Neural progenitor cell (in vitro differentiated cells): ENCODE results near the gene FIGLA. TPM values are rescaled to one million over a fixed set of nuclear protein-coding genes. Genes with fewer than 3 reads are reported as not detected.

ENCODE experiments used
- DNase-seq: peaks from one replicate; pipeline ENCODE4 v3.0.0-alpha.2; 2016; ENCODE audit warnings: low spot score
- H2AFZ ChIP-seq: fragments of 200-600 bp; sonication (generic); replicated peaks from 2 replicates; pipeline ENCODE4 v1.6.1; 2016; ENCODE audit warnings: antibody characterized with exemption
- H3F3A ChIP-seq: fragments of 200-600 bp; sonication (generic); 2 replicates; pipeline ENCODE4 v1.6.1; 2016; ENCODE audit warnings: antibody characterized with exemption, low read depth
- H3K27ac ChIP-seq: fragments of 200-600 bp; sonication (generic); 2 replicates; pipeline ENCODE4 v1.5.1; 2016; ENCODE audit warnings: mild to moderate bottlenecking
- H3K27me3 ChIP-seq: fragments of 200-600 bp; sonication (generic); 2 replicates; pipeline ENCODE4 v1.6.1; 2016; ENCODE audit warnings: mild to moderate bottlenecking, moderate library complexity
- H3K36me3 ChIP-seq: fragments of 200-600 bp; sonication (generic); 2 replicates; pipeline ENCODE4 v1.5.1; 2016
- H3K4me1 ChIP-seq: fragments of 200-600 bp; sonication (generic); 2 replicates; pipeline ENCODE4 v1.6.1; 2016; ENCODE audit warnings: mixed run types
- H3K4me2 ChIP-seq: fragments of 200-600 bp; sonication (generic); 2 replicates; pipeline ENCODE4 v1.6.1; 2016
- H3K4me3 ChIP-seq: fragments of 200-600 bp; sonication (generic); 2 replicates; pipeline ENCODE4 v1.5.1; 2016
- H3K79me2 ChIP-seq: fragments of 200-600 bp; sonication (generic); 2 replicates; pipeline ENCODE4 v1.6.1; 2016; ENCODE audit warnings: low read depth
- H3K9ac ChIP-seq: fragments of 200-600 bp; sonication (generic); 2 replicates; pipeline ENCODE4 v1.6.1; 2016
- H3K9me3 ChIP-seq: fragments of 200-600 bp; sonication (generic); 2 replicates; pipeline ENCODE4 v1.5.1; 2016; ENCODE audit warnings: low read depth
- H4K20me1 ChIP-seq: fragments of 200-600 bp; sonication (generic); 2 replicates; pipeline ENCODE4 v1.6.1; 2016; ENCODE audit warnings: low read depth
- H3K27ac Mint-ChIP-seq: 3 replicates; pipeline ENCODE4 v1.8.0; 2021; ENCODE audit warnings: mixed read lengths
- H3K27me3 Mint-ChIP-seq: 2 replicates; pipeline ENCODE4 v1.8.0; 2022; ENCODE audit warnings: low read depth, mild to moderate bottlenecking, inconsistent platforms, moderate library complexity, mixed read lengths; ENCODE audit not compliant: insufficient read depth
- H3K36me3 Mint-ChIP-seq: 3 replicates; pipeline ENCODE4 v1.8.0; 2021; ENCODE audit warnings: mixed read lengths
- H3K4me1 Mint-ChIP-seq: 3 replicates; pipeline ENCODE4 v1.8.0; 2021; ENCODE audit warnings: mixed read lengths
- H3K4me3 Mint-ChIP-seq: 3 replicates; pipeline ENCODE4 v1.8.0; 2021; ENCODE audit warnings: mild to moderate bottlenecking, moderate library complexity, mixed read lengths
- H3K9me3 Mint-ChIP-seq: 3 replicates; pipeline ENCODE4 v1.8.0; 2020; ENCODE audit warnings: mixed read lengths
- EZH2 ChIP-seq: fragments of 200-600 bp; sonication (generic); IDR thresholded peaks from 2 replicates; pipeline ENCODE4 v1.6.1; 2017; ENCODE audit warnings: antibody characterized with exemption, mild to moderate bottlenecking, moderate library complexity
- EZH2phosphoT487 ChIP-seq: fragments of 200-600 bp; sonication (generic); IDR thresholded peaks from 2 replicates; pipeline ENCODE4 v1.6.1; 2017; ENCODE audit warnings: antibody characterized with exemption
- total RNA-seq: library from RNA; depleted of rRNA; stranded (reverse); fragments of >200 nt; gene quantifications from 2 replicates; pipeline ENCODE4 v1.2.3, GENCODE V29; 2015; ENCODE audit warnings: low replicate concordance
- TF ChIP-seq, protein P1 (sequence below): fragments of 200-600 bp; sonication (generic); IDR thresholded peaks from 2 replicates; pipeline ENCODE4 v1.5.1; 2017; ENCODE audit warnings: antibody characterized with exemption, mild to moderate bottlenecking

Gene FIGLA
- total RNA-seq, 1 donor from 2014 or later, result not detected

DNA sequence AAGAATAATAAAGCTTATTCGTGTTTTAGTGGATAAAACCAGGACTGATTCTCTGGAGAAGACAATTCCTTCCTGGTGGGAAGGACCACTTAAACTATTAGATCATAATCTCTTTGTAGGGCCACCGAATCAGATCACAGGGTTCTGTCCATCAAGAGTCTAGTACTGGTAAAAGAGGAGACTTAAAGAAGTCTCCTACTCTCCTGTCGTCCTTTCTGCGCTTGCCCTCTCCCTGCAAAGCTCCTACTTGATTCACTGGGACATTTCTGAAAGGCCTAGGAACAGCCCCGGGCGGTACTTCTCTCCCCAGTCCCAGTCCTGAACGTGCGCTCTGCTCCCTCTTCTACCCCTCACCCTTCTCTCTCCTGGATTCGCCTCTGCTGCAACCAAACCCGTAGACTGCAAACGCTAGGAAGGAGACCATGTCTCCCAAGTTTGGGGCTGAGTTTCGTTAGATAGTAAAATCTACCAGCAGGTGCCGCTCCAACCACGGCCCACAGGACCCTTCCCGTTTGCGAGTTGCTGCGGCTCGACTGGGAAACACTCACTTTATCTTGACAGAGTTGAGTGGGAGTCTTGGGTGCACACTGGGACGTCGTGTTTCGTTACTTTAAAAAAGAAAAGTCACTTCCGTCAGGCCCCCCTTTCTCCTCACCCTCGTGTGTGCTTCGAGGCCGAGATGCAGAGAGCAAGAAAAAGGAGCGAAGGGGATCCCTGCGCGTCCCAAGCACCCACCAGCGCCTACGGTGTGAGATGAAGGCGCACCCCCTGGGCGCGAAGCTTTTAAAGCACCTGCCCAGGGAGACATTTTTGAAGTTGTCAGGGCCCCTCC, 923 bp downstream of the FIGLA start:
- H3K9me3 Mint-ChIP-seq, result peaks cover 2% of the 10 kb centered on the region
- peak overlapping the region; percentile 51 for H2AFZ ChIP-seq
- no peak overlapping the region for H3K27ac ChIP-seq
- no peaks in the 10 kb centered on the region for H3K79me2 ChIP-seq
- no peaks in the 10 kb centered on the region for H3F3A ChIP-seq
- peaks cover 51% of the 10 kb centered on the region for H3K27me3 Mint-ChIP-seq
- DNase-seq, result peak; percentile 89
- peak overlapping the region; percentile 78 for H3K4me2 ChIP-seq
- peak overlapping the region; percentile 45 for H3K4me3 ChIP-seq
- peaks cover 92% of the 10 kb centered on the region for H3K27me3 ChIP-seq
- H3K9me3 ChIP-seq, result no peaks in the 10 kb centered on the region
- peak overlapping the region; percentile 85 for H3K4me3 Mint-ChIP-seq
- TF ChIP-seq, protein P1, sequence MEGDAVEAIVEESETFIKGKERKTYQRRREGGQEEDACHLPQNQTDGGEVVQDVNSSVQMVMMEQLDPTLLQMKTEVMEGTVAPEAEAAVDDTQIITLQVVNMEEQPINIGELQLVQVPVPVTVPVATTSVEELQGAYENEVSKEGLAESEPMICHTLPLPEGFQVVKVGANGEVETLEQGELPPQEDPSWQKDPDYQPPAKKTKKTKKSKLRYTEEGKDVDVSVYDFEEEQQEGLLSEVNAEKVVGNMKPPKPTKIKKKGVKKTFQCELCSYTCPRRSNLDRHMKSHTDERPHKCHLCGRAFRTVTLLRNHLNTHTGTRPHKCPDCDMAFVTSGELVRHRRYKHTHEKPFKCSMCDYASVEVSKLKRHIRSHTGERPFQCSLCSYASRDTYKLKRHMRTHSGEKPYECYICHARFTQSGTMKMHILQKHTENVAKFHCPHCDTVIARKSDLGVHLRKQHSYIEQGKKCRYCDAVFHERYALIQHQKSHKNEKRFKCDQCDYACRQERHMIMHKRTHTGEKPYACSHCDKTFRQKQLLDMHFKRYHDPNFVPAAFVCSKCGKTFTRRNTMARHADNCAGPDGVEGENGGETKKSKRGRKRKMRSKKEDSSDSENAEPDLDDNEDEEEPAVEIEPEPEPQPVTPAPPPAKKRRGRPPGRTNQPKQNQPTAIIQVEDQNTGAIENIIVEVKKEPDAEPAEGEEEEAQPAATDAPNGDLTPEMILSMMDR, result peak; percentile 83
- no peak for TF ChIP-seq EZH2phosphoT487
- TF ChIP-seq EZH2, result no peak
- peaks cover 4% of the 10 kb centered on the region for H3K4me1 ChIP-seq
- H4K20me1 ChIP-seq, result peaks cover 12% of the 10 kb centered on the region
- H3K9ac ChIP-seq, result no peak overlapping the region
- no peak overlapping the region for H3K27ac Mint-ChIP-seq
- H3K36me3 Mint-ChIP-seq, result no peaks in the 10 kb centered on the region
- no peaks in the 10 kb centered on the region for H3K36me3 ChIP-seq
- peaks cover 10% of the 10 kb centered on the region for H3K4me1 Mint-ChIP-seq

DNA sequence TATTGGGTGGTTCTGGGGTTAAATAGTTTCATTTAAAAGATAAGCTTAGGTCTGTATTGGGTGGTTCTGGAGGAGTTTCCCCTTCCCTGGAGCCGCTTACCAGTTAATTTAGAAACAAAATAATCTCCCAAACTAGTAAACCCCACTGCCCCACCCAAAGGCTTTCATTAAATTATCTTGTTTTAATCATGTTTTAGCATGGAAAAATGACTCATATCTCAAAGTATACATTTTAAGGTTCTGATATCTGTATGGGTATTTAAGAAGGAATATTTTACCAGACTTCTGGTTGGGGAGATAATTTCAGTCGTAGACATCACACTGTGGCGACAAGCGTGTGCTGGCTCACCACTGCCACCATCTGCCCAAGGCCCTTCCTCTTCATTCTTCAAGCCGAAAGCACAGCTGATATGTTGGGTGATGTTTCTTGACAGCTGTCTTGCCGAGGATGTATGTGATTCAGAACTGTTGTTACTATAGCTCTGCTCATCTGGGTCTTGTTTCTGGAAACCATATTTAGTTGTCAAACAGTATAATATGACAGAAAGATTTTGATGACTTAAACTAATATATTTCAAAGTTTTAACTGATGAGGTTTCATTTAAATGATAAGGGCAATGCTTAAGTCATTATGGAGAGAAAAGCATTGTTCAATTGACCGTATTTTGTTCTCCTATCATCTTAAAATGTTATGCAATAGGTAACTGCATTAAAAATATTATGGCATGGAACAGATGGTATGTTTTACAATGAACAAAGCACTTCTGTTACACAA, 5.1 kb downstream of the FIGLA start:
- H3K27me3 Mint-ChIP-seq, result peaks cover 36% of the 10 kb centered on the region
- Histone ChIP-seq H3K4me3 (no peak overlapping the region), H4K20me1 (peaks cover 5% of the 10 kb centered on the region), H3K27ac (no peak overlapping the region), H3K9ac (no peak overlapping the region), H3K4me2 (no peak overlapping the region), H3K27me3 (peaks cover 50% of the 10 kb centered on the region), H3K36me3 (no peaks in the 10 kb centered on the region), H3F3A (no peaks in the 10 kb centered on the region), H3K79me2 (no peaks in the 10 kb centered on the region), H3K4me1 (peaks cover 4% of the 10 kb centered on the region), H2AFZ (no peak overlapping the region), H3K9me3 (no peaks in the 10 kb centered on the region)
- TF ChIP-seq EZH2phosphoT487 (no peak), EZH2 (no peak)
- TF ChIP-seq, protein P1, result peak; percentile 68
- peaks cover 2% of the 10 kb centered on the region for H3K9me3 Mint-ChIP-seq
- no peak overlapping the region for H3K27ac Mint-ChIP-seq
- peaks cover 13% of the 10 kb centered on the region for H3K4me1 Mint-ChIP-seq
- no peaks in the 10 kb centered on the region for H3K36me3 Mint-ChIP-seq
- peak; percentile 71 for DNase-seq
- no peak overlapping the region for H3K4me3 Mint-ChIP-seq

DNA sequence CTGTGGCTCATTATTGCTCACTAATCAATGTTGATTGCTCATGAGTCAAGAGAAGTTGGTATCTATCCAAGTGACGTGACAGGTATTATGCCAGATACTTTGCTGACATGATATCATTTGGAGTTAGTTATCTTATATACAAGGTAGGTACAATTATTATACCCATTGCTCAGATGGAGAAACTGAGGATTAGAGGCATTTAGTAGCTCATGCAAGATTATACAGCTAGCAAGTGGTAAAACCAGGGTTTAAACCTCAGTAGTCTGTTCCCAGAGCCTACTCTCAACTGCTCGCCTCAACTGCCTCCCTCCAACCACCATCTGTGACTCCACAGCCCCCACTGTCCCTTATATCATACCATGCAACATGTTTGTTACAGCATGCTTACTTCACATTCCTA, 6.1 kb downstream of the FIGLA start:
- DNase-seq, result no peak

More for the DNA sequence above, 6.1 kb downstream of the FIGLA start:
- Histone ChIP-seq H3K27me3 (peaks cover 40% of the 10 kb centered on the region), H3K27ac (no peak overlapping the region), H3K9me3 (no peaks in the 10 kb centered on the region), H3K4me2 (no peak overlapping the region), H3K4me1 (no peaks in the 10 kb centered on the region), H3K79me2 (no peaks in the 10 kb centered on the region), H4K20me1 (no peaks in the 10 kb centered on the region), H3K36me3 (no peaks in the 10 kb centered on the region), H3K9ac (no peak overlapping the region), H3K4me3 (no peak overlapping the region), H2AFZ (no peak overlapping the region), H3F3A (no peaks in the 10 kb centered on the region)
- Mint-ChIP-seq H3K36me3 (no peaks in the 10 kb centered on the region), H3K4me3 (no peak overlapping the region), H3K27me3 (peaks cover 28% of the 10 kb centered on the region), H3K9me3 (no peaks in the 10 kb centered on the region), H3K27ac (no peak overlapping the region), H3K4me1 (peaks cover 8% of the 10 kb centered on the region)
- TF ChIP-seq, protein P1, result no peak
- no peak for TF ChIP-seq EZH2
- no peak for TF ChIP-seq EZH2phosphoT487
